Neutrophil (primary cell): ENCODE measurements around the gene SLC3A2.

Source experiments
- H3K27ac ChIP-seq: fragments of 200-600 bp; sonication (generic); 2 replicates; pipeline ENCODE4 v1.5.1; 2016; ENCODE audit warnings: mild to moderate bottlenecking, moderate library complexity
- H3K27me3 ChIP-seq: fragments of 200-600 bp; sonication (generic); 2 replicates; pipeline ENCODE4 v1.6.0; 2016; ENCODE audit warnings: mild to moderate bottlenecking
- H3K36me3 ChIP-seq: fragments of 200-600 bp; sonication (generic); 2 replicates; pipeline ENCODE4 v1.5.1; 2017
- H3K4me1 ChIP-seq, 2 experiments: fragments of 200-600 bp in 1 of 2; sonication (generic) in 1 of 2; 1 replicate in 1 of 2; 2 replicates in 1 of 2; pipeline versions ENCODE4 v1.5.1 to v1.6.1; 2013 to 2016; ENCODE audit warnings: low read depth in 1 of 2, low read length in 1 of 2, mild to moderate bottlenecking in 1 of 2, moderate library complexity in 1 of 2; ENCODE audit not compliant: control insufficient read depth in 1 of 2, insufficient read depth in 1 of 2
- H3K4me3 ChIP-seq, 2 experiments: fragments of 200-600 bp in 1 of 2; sonication (generic) in 1 of 2; 1 replicate in 1 of 2; 2 replicates in 1 of 2; pipeline ENCODE4 v1.5.1; 2013 to 2016; ENCODE audit warnings: low read depth in 1 of 2, low read length in 1 of 2, mild to moderate bottlenecking in 1 of 2, moderate library complexity in 1 of 2
- H3K9me3 ChIP-seq: fragments of 200-600 bp; sonication (generic); 2 replicates; pipeline ENCODE4 v1.5.1; 2016
- CTCF ChIP-seq: fragments of 200-600 bp; sonication (generic); IDR thresholded peaks from 2 replicates; pipeline ENCODE4 v1.5.1; 2016; ENCODE audit warnings: antibody characterized with exemption

SLC3A2 gene

DNA sequence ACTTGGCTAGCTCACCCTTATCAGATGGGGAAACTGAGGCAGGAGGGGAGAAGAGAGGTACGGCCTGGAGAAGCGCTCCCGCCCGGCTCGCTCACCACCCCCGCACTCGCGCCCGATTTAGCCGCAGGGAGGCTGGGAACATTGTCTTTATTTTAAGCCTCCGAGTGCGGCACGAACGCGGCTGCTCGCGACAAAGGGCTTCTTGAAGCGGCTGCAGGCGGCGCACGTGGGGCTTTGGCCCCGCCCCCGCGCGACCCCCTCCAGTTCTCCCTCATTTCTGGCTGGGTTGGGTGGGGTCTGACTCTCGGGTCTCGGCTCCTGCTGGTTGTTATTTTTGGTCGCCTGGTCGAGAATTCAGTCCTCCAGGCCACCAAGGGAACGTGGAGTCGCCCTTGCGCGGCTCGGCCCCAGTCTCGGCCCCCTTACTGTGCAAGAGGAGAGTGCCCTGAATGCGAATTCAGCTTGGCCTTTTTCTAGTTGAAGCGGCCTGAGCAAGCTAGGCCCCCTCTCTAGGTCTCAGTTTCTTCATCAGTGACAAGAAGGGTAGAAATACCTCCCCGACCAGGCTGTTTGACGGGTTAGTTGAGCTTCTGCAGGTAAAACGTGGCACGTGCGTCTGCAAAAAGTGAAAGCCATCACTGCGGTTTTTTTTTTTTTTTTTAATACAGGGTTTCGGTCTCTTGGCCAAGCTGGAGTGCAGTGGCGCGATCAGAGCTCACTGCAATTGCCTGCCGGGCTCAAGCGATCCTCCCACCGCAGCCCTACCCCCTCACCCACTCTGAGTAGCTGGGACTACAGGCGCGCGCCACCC lies 43.1 kb downstream of the SLC3A2 start:
- Histone ChIP-seq H3K27ac (no peak overlapping the region), H3K36me3 (no peaks in the 10 kb centered on the region), H3K9me3 (no peaks in the 10 kb centered on the region), H3K4me3 (no peak overlapping the region), H3K4me1 (peaks cover 0 to 11% of the 10 kb centered on the region in 2 experiments), H3K27me3 (peaks cover 100% of the 10 kb centered on the region)
- no peak for TF ChIP-seq CTCF

GRCh38 chr11:62925308-62925707 lies 44.6 kb downstream of the SLC3A2 start:
- no peak overlapping the region for H3K4me3 ChIP-seq
- H3K27me3 ChIP-seq: peaks cover 100% of the 10 kb centered on the region
- no peaks in the 10 kb centered on the region for H3K36me3 ChIP-seq
- H3K27ac ChIP-seq: no peak overlapping the region
- no peaks in the 10 kb centered on the region for H3K9me3 ChIP-seq
- peaks cover 0 to 11% of the 10 kb centered on the region in 2 experiments for H3K4me1 ChIP-seq
- no peak for TF ChIP-seq CTCF

- Histone ChIP-seq H3K4me3 (no peak overlapping the region), H3K4me1 (peaks cover 0 to 11% of the 10 kb centered on the region in 2 experiments), H3K36me3 (no peaks in the 10 kb centered on the region), H3K27me3 (peaks cover 100% of the 10 kb centered on the region), H3K27ac (no peak overlapping the region), H3K9me3 (no peaks in the 10 kb centered on the region)
- TF ChIP-seq CTCF: no peak
Measured at GRCh38 chr11:62925745-62926679, 45.3 kb downstream of the SLC3A2 start.

- peaks cover 99% of the 10 kb centered on the region for H3K27me3 ChIP-seq
- no peaks in the 10 kb centered on the region for H3K36me3 ChIP-seq
- no peak overlapping the region for H3K27ac ChIP-seq
- TF ChIP-seq CTCF: no peak
- no peaks in the 10 kb centered on the region for H3K9me3 ChIP-seq
- peaks cover 0 to 11% of the 10 kb centered on the region in 2 experiments for H3K4me1 ChIP-seq
- H3K4me3 ChIP-seq: no peak overlapping the region
Measured at GRCh38 chr11:62926680-62927455, 46.2 kb downstream of the SLC3A2 start.

DNA sequence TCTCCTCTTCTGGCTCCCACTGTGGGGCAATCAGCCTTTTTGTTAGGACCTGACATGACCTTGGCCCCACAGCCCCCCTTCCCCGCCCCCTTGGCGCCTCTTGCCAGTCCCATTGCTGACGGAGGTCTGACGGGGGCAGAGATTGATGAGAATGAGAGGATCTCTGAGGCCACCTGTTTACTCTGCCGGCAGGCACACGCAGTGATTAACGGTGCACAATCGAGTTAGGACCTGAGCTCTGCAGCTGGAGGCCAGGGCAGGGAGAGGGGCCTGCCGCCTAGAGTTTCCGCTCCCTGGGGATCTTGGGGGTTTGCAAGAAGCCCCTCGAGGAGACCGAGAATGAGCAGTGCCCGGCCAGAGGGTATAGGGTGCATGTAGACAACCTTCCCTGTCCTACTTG lies 47.3 kb downstream of the SLC3A2 start:
- Histone ChIP-seq H3K27me3 (peaks cover 91% of the 10 kb centered on the region), H3K9me3 (no peaks in the 10 kb centered on the region), H3K27ac (no peak overlapping the region), H3K36me3 (no peaks in the 10 kb centered on the region), H3K4me1 (peaks cover 0 to 11% of the 10 kb centered on the region in 2 experiments), H3K4me3 (no peak overlapping the region)
- no peak for TF ChIP-seq CTCF
